Measurements from ENCODE around the gene TLE5. TPM values are rescaled to one million over a fixed set of nuclear protein-coding genes. Genes with fewer than 3 reads are reported as not detected.
A peak's percentile ranks its signal among the peaks of the same experiment; 100 is the strongest.

TLE5 gene
- total RNA-seq, 1 experiment from 2014 or later, result 170 TPM

DNA sequence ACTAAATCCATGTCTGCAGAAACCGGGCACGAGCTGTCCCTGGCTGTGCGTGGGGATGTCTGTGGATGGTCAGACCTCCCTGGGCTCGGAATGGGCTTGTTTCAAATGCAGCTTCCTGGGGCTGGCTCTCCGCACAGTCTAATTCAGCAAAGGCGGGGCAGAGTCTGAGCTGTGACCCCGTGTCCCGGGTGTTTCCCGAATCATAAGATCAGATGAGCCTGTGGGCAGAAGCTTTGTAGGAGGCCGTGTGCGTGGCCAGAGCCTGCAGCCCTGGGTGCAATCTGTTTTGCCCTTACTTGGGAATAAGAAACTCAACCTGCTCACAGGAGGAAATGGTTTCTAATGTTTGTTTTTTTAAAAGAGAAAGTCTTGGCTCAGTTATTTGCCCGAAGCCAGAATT lies 18.0 kb upstream of the TLE5 start:
- no peaks in the 10 kb centered on the region for H3K9me3 Mint-ChIP-seq (ENCODE audit: low read depth, unreplicated experiment)
- no peaks in the 10 kb centered on the region for H3K27me3 Mint-ChIP-seq (ENCODE audit: unreplicated experiment)
- no peak for DNase-seq
- H3K27ac Mint-ChIP-seq (ENCODE audit: unreplicated experiment), result no peak overlapping the region
- BruUV-seq (replicated peaks), result no TSS peak
- H3K36me3 Mint-ChIP-seq (ENCODE audit: insufficient read depth, unreplicated experiment), result no peaks in the 10 kb centered on the region
- no peak overlapping the region for H3K4me3 Mint-ChIP-seq (ENCODE audit: low read depth, unreplicated experiment)
- intact Hi-C loops (cut with micrococcal nuclease; ENCODE audit: unreplicated experiment), result no loop called here
- CTCF ChIA-PET, result interaction anchor here (0.7 kb wide), 1 partner anchor 49 kb away, joined by 3 read pairs; no protein-coding TSS in a partner anchor
- no peaks in the 10 kb centered on the region for H3K4me1 Mint-ChIP-seq (ENCODE audit: low read depth, unreplicated experiment)
- TF ChIP-seq, protein P1, sequence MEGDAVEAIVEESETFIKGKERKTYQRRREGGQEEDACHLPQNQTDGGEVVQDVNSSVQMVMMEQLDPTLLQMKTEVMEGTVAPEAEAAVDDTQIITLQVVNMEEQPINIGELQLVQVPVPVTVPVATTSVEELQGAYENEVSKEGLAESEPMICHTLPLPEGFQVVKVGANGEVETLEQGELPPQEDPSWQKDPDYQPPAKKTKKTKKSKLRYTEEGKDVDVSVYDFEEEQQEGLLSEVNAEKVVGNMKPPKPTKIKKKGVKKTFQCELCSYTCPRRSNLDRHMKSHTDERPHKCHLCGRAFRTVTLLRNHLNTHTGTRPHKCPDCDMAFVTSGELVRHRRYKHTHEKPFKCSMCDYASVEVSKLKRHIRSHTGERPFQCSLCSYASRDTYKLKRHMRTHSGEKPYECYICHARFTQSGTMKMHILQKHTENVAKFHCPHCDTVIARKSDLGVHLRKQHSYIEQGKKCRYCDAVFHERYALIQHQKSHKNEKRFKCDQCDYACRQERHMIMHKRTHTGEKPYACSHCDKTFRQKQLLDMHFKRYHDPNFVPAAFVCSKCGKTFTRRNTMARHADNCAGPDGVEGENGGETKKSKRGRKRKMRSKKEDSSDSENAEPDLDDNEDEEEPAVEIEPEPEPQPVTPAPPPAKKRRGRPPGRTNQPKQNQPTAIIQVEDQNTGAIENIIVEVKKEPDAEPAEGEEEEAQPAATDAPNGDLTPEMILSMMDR (IDR thresholded peaks at IDR 0.05; ENCODE audit: unreplicated experiment), result no peak

DNA sequence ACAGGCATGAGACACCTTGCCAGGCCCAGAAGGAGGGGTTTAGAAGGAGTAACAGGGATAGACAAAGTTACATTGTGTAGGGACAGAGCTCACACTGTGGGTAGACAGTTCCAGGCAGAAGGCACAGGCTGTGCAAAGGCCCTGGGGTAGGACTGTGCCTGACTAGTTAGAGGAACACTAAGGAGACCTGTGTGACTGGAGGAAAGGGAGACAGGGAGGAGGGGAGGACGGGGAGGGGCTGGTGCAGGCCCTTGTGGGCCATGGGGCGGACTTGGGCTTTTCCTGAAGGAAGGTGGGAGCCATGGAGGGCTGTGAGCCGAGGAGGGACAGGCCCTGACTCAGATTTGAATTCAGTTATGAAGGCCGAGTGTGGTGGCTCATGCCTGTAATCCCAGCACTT lies 17.3 kb upstream of the TLE5 start:
- BruUV-seq (replicated peaks), result no TSS peak
- intact Hi-C loops (cut with micrococcal nuclease; ENCODE audit: unreplicated experiment), result no loop called here
- CTCF ChIA-PET, result no interaction called here
- no peak overlapping the region for H3K27ac Mint-ChIP-seq (ENCODE audit: unreplicated experiment)
- H3K36me3 Mint-ChIP-seq (ENCODE audit: insufficient read depth, unreplicated experiment), result no peaks in the 10 kb centered on the region
- no peaks in the 10 kb centered on the region for H3K9me3 Mint-ChIP-seq (ENCODE audit: low read depth, unreplicated experiment)
- no peak for DNase-seq
- H3K27me3 Mint-ChIP-seq (ENCODE audit: unreplicated experiment), result no peaks in the 10 kb centered on the region
- TF ChIP-seq, protein P1 (IDR thresholded peaks at IDR 0.05; ENCODE audit: unreplicated experiment), result no peak
- no peak overlapping the region for H3K4me3 Mint-ChIP-seq (ENCODE audit: low read depth, unreplicated experiment)
- H3K4me1 Mint-ChIP-seq (ENCODE audit: low read depth, unreplicated experiment), result no peaks in the 10 kb centered on the region

DNA sequence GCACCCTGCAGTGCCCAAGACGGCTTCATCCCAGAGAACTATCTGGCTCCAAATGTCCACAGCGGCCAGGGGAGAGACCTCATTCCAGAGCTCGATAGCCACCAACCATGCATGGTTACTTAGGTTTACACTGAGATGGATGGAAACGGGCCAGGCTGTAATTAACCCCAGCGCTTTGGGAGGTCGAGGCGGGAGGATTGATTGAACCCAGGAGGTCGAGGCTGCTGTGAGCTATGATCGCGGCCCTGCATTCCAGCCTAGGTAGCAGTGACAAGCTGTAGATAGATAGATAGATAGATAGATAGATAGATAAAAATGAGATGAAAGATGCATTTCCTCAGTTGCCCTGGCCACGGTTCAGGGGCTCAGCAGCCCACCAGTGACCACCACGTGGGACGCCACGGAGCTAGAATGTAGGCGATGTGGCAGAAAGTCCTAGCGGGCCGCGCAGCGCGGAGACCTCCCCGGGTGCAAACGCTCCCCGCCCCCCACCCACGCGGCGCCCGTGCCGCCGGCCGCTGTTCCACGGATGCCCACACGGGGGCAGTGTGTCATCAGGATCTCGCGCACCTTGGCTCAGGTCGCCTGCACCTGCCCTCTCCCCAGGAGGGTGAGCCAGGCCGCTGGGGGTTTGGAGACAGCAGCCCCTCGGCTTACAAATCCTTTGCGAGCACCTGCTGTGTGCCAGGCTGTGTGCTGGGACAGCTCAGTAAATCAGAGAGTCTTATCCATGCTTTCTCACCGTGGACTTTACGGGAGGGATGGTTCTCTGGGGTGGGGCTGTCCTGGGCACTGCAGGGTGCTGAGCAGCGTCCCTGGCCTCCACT lies 13.5 kb upstream of the TLE5 start:
- BruUV-seq (replicated peaks), result no TSS peak
- H3K4me3 Mint-ChIP-seq (ENCODE audit: low read depth, unreplicated experiment), result peak overlapping the region; percentile 20
- peak; percentile 68 for DNase-seq
- TF ChIP-seq, protein P1 (IDR thresholded peaks at IDR 0.05; ENCODE audit: unreplicated experiment), result peak; percentile 72
- H3K27ac Mint-ChIP-seq (ENCODE audit: unreplicated experiment), result no peak overlapping the region
- H3K4me1 Mint-ChIP-seq (ENCODE audit: low read depth, unreplicated experiment), result no peaks in the 10 kb centered on the region
- H3K9me3 Mint-ChIP-seq (ENCODE audit: low read depth, unreplicated experiment), result no peaks in the 10 kb centered on the region
- H3K27me3 Mint-ChIP-seq (ENCODE audit: unreplicated experiment), result no peaks in the 10 kb centered on the region
- intact Hi-C loops (cut with micrococcal nuclease; ENCODE audit: unreplicated experiment), result no loop called here
- no peaks in the 10 kb centered on the region for H3K36me3 Mint-ChIP-seq (ENCODE audit: insufficient read depth, unreplicated experiment)
- CTCF ChIA-PET, result interaction anchor here (0.6 to 1.5 kb wide), 2 partner anchors 28 to 153 kb away, joined by 4 to 6 read pairs; no protein-coding TSS in a partner anchor

DNA sequence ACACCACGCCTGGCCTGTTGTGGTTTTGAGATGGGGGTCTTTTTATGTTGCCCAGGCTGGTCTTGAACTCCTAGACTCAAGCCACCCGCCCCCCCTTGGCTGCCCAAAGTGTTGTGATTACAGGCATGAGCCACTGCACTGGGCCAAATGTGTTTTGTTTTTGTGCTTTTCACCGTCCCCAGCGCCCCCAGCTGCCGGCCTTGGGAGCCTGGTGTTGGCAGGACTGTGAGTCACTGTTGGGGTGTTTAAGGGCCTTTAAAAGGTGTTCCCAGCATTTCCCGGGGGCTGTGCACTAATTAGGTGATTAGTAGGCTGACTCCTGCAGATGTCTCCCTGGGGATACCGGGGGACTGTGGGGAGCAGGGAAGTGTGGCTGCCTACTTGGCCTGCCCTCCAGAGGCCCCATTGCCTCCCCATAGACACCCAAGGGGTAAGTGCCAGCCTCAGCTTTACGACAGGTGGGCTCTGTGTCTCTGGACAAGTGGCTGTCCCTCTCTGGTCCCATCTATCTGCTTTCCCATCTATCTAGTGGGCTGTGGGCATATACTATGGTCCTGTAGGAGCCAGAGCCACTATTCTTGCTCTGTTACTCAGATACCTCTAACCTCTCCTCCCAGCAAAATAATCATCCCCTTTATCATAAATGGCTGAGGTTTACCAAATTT lies 11.8 kb upstream of the TLE5 start:
- H3K9me3 Mint-ChIP-seq (ENCODE audit: low read depth, unreplicated experiment), result no peaks in the 10 kb centered on the region
- no peaks in the 10 kb centered on the region for H3K4me1 Mint-ChIP-seq (ENCODE audit: low read depth, unreplicated experiment)
- DNase-seq, result no peak
- TF ChIP-seq, protein P1 (IDR thresholded peaks at IDR 0.05; ENCODE audit: unreplicated experiment), result no peak
- H3K27ac Mint-ChIP-seq (ENCODE audit: unreplicated experiment), result no peak overlapping the region
- CTCF ChIA-PET, result interaction anchor here (1.0 kb wide), 1 partner anchor 38 kb away, joined by 4 read pairs; no protein-coding TSS in a partner anchor
- no TSS peak for BruUV-seq (replicated peaks)
- no peak overlapping the region for H3K4me3 Mint-ChIP-seq (ENCODE audit: low read depth, unreplicated experiment)
- no peaks in the 10 kb centered on the region for H3K27me3 Mint-ChIP-seq (ENCODE audit: unreplicated experiment)
- intact Hi-C loops (cut with micrococcal nuclease; ENCODE audit: unreplicated experiment), result no loop called here
- no peaks in the 10 kb centered on the region for H3K36me3 Mint-ChIP-seq (ENCODE audit: insufficient read depth, unreplicated experiment)
